Glomerular visceral epithelial cell (primary cell): ENCODE data around the gene YDJC.
"Not testable (repeated sequence)": the region's sequence is repeated elsewhere in the genome, so short reads cannot be mapped to it uniquely, and the experiment has no call there.

ENCODE experiments used
- DNase-seq: peaks from one replicate; pipeline ENCODE4 v3.0.0-alpha.2; 2016; ENCODE audit errors: extremely low spot score

YDJC gene

GRCh38 chr22:21632237-21632895, 2.5 kb upstream of the YDJC start, which contains the start of gene CCDC116:
CCDC116 (plus strand) TSS chr22:21632760; CDS start chr22:21633182, 422 bp downstream.
- no peak for DNase-seq

DNA sequence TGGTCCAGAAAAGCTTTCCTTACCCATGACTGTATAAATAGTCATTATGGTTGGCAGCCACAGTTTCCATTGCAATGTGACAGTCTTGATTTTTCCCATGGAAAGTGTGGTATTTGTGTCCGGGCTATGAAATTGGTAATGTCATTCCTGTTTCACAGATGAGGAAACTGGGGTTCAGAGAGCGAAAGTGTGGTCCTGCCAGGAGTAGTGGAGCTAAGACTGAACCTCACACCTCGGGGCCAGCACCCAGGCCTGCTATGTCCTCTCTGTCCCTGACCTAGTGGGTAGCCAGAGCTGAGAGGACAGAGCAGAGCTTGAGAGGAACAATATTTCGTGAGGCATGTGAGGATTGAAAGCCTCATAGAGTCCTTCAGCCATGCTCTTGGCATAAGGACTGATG, 1.2 kb upstream of the YDJC start:
- no peak for DNase-seq

DNA sequence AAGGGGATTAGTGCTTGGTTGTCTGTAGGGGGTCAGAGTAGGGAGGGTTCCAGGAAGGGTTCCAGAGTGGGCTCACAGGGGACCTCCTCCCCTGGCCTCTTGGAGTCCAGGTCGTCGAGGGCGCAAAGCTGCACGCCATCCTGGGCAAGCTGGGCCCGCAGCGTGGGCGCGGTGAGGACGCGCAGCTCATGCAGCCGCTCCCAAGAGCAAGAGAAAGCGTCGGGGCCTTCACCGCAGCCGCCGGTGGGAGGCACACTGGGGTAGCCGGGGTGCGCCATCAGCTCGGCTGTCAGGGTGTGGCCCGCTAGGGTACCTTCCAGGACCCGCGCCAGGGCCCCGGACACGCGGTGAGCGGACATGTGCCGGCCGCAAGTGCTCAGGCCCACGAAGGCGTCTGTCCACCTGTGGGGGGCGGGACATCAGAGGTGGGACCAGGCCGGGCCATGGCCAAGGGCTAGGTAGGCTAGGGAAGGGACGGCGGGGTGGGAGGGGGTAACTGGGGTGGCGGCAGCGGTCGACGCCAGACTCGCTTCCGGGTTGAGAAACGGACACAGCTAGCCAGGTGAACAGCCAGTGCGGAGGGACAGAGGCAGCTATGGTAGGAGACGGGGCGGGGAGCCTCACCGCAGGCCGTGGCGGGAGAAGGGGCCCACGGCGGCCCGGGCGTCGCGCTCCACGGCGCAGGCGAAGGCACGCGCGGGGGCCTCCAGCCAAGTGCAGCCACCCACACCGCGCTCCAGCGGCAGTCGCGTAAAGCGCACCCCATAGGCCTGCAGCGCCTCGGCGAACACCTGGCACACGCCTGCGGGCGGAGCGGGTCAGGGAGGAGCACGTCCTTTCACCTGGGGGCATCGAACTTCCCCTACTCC, 1.2 kb downstream of the YDJC start:
- DNase-seq, result no peak

DNA sequence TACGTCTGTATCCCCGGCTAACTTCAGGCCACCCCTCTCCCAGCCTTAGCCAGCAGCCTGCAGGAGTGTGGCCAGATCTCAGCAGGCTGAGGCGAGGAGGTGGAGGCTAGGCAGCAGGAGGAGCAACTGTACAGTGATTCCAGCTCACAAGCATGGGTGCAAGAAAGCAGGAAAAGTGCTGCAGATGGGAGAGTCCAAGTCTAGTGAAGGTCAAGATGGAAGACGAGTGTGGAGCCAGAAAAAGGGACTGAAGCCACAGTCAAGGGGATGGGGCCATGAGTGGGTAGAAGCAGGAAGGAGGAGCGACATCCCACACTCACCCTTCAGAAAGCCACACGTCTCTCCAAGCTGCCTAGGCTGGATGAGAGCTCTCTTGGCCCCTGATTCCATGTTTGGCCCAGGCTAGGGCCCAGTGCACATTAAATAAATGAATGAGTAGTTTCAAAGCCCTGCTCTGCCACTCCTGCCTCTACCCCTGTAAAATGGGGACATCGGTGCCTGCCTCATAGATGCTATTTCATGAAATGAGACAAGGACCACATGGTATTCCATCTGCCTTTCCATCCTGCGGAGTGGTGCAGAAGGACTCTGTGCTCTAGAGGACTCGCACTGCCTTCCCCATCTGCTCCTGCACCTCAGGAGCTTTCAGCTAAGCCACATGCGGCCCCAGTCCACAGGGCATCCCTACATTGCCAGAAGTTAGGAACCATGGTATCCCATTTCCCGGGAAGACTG, 2.9 kb downstream of the YDJC start:
- no peak for DNase-seq

- DNase-seq, result no peak
These were observed 3.6 kb downstream of the YDJC start for GRCh38 chr22:21626073-21626734.

- DNase-seq, result no peak
These were observed 4.7 kb downstream of the YDJC start for GRCh38 chr22:21624880-21625791.

DNA sequence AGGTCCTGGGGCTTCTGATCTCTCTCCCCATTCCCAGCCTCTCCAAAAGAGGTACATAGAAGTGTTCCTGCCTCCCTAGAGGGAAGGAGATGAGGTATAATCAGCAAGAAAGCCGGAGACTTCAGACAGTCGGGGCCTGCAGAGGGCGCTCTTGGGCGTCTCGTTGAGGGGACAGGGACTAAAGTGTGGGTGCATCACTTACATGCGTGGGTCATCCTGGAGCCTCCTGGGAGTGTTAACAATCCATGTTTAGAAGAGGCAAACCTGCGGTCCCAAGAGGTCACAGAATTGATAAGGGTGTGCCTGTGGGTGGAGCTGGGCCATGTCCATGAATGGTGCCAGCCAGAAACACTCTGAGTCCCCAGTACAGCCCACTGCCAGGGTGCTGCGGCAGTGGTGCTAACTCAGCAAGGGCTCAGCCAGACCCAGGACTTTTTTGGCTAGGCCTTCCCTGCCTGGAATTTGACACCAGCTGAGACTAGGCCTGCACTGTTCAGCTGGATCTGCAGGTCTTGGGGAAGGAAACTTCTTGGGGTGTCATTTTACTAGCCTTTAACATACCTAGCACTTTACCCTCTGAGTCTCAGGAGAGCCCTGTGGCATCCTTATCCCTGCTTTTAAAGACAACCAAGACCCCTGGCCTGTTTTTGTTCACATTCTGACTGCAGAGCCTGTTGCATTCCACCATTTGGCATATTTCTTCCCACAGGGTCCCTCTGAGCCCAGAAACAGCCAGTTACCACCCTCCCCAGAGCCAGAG, 5.5 kb downstream of the YDJC start:
- DNase-seq, result peak; percentile 15

GRCh38 chr22:21623648-21623970, 6.2 kb downstream of the YDJC start:
- DNase-seq, result no peak

DNA sequence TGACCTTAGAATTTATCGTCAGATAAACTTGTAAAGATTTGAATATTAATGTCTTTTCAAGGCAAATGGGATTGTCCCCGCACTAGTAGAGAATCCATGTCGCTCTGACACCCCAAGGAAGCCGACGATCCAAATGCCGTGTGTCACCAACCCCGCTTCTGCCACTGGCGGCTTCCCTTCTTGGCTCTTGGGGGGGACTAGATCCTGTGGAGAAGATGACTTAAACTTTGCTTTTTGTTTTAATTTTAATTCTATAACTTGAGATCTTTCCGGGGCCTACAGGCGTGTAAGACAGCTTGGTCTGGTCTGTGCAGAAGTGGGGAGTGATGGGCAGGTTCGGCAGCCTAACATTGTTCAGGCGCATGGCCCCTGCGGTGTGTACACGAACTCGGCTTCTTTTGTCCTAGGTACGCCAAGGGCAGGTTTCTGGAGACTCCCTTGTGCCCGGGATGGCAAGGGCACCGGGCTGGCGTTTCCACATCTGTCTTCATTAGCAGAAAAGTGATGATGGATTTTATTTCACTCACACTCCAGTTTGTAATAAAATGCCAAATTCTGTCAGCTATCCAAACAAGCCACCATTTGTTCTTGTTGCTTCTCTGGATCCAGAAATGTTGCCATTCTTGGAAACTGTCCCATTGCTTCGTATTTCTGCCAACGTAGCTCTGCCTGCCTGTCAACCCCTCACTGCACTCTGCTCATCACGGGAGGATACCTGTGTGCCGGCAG, 6.7 kb downstream of the YDJC start:
- no peak for DNase-seq

- DNase-seq, result no peak
These were observed 7.6 kb downstream of the YDJC start for GRCh38 chr22:21622011-21622918.

DNA sequence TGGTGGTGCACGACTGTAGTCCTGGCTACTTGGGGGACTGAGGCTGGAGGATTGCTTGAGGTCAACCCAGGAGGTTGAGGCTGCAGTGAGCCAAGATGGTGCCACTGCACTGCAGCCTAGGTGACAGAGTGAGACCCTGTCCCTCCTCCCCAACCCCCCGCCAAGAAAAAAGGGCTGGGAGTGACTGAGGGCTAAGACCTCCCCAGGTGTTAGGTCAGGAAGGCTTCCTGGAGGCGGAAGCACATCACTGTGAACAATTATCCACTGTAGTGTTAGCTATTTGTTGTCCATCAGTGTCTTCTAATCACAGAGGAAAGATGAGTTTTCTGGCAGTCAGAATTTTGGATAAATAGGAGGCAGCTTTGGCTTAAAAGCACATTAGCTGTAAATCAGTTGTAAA, 8.8 kb downstream of the YDJC start:
- no peak for DNase-seq

DNA sequence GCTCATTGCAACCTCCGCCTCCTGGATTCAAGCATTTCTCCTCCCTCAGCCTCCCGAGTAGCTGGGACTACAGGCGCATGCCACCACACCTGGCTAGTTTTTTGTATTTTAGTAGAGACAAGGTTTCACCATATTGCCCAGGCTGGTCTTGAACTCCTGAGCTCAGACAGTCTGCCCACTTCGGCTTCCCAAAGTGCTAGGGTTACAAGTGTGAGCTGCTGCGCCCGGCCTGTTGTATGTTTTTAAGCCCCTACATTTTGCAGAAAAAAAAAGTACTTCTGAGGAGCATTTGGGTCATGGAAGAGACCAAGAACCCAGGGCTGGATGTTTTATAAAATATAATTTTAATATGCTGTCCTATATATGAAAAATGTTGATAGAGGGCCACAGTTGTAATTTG, 12.5 kb downstream of the YDJC start:
- not testable (repeated sequence) for DNase-seq

DNA sequence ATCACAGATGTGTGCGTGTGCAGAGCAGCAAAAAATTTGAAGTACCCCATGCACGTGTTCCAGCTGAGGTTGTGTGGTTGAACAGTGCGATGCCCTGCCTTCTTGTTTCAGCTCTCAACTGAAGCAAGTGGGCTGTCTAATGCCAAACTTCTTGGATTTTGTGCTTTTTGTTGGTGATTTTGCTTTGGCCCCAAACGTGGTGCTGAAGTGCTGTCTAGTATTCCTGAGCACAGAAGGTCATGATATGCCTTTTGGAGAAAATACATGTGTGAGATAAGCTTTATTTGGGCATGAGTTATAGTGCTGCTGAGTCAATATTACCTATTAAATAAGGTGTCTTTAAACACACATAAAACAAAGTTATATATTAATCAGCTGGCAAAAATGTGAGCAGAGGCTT, 14.1 kb downstream of the YDJC start:
- DNase-seq, result no peak

DNA sequence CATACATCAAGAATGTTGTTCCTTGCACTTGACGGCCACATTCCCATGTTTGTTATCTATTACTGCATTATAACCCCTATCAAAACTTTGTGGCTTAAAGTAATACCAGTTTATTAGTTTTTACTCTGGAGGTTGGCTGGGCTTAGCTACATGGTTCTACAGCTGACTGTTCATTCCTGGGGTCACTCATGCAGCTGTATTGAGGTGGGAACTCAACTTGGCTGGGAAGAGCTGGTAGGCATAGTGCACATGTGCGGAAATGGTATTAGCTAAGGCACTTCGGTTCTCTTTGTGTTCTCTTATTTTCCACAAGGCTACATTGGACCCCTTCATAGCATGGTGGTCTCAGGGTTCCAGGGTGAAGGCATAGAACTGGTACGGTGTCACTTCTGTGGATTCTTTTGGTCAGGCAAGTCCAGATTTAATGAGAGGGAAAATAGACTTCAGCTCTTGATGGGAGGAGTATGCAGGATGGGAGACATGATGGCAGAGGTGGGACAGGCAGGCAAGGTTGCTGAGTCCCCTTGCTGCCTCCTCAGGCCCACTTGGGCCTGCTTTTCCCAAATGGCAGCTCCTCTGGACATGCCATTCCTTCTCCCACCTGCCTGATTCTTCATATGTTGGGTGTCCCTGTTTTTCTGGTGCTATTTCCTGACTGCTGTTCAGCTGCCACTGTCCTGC, 16.1 kb downstream of the YDJC start:
- no peak for DNase-seq

DNA sequence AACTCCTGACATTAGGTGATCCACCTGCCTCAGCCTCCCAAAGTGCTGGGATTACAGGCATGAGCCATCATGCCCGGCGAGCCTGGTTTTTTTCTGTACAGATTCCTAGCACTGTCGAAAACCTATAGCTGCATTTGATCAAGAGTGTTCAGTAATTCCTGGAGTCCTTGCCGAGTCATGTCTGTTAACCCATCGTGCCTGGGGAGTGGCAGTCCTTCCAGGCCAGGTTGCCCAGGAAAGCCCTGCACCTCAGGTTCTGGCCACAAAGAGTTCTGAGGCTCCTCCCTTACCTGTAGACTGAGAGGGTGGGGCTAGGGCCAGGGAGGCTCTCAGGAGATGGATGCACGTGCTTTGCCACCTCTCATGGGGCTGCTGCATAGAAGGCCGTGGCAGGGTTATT, 17.0 kb downstream of the YDJC start:
- DNase-seq, result no peak

DNA sequence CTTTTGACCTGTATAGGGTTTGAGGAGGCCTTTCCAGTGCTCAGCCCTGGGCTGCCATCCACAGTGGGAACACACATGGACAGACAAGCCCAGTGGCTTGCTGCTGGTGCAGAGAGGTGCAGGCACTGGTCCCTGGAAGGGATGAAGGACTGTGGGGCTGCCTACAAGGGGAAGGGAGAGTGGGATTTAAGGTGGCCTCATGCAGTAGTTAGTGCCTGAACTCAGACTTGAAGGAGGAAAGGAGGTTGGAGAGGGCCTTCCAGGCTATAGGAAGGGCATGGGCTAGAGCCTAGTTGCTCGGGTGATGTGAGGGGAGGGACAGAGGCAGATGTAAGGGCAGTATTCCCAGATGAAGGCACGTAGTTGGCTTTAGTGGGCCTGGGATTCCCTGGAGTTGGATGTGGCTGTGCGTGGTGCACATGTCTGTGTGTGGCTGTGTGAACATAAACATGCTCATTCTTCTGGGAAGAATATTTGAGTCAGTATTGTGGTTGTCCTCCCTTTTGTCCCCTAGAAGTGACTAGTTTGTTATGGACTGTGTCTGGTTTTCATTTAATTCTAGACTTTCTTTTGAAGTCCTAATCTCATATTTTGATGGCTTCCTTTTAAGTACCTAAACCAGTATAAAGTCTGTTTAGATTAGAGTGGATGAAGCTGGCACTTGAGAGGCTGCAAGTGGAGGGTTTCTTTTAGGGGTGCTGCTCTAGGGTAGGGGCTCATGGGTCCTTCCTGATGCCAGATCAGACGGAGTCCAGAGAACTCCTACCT, 18.4 kb downstream of the YDJC start:
- no peak for DNase-seq

DNA sequence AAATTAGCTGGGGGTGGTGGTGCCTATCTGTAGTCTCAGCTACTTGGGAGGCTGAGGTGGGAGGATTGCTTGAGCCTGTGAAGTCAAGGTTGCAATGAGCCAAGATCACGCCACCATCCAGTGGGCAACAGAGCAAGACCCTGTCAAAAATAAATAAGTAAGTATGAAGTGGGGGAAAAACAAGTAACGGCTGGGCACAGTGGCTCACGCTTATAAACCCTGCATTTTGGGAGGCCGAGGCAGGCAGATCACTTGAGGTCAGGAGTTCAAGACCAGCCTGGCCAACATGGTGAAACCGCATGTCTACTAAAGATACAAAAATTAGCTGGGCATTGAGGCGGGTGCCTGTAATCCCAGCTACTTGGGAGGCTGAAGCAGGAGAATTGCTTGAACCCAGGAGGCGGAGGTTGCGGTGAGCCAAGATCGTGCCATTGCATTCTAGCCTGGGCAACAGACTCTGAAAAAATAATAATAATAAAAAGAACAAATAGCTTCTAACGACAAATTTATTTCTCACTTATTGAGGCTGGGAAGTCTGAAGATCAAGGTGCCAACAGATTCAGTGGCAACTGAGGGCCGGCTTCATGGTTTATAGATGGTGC, 20.2 kb downstream of the YDJC start:
- not testable (repeated sequence) for DNase-seq
